SK-N-SH (cell line): ENCODE measurements around the gene SCN1B. TPM values are rescaled to one million over a fixed set of nuclear protein-coding genes. Genes with fewer than 3 reads are reported as not detected.

Experiments used
- CTCF ChIA-PET: fragments of 300-600, 350-600 bp; formaldehyde crosslinking; extraction: SDS; loops from one replicate; lab custom pipeline; 2021; lab: Yijun Ruan, JAX
- POLR2A ChIA-PET: fragments of 350-600 bp; sonication (Branson Sonifier 250); formaldehyde crosslinking; extraction: SDS; loops from one replicate; lab custom pipeline; 2020; ENCODE audit warnings: antibody characterized with exemption, inconsistent platforms; lab: Yijun Ruan, JAX
- DNase-seq: peaks from one replicate; pipeline ENCODE4 v3.0.0; 2012
- H2AFZ ChIP-seq: fragments of 200-600 bp; sonication (generic); 2 replicates; pipeline ENCODE4 v1.8.1; 2016; ENCODE audit warnings: antibody characterized with exemption, mild to moderate bottlenecking, low read depth
- H3F3A ChIP-seq: fragments of 200-600 bp; sonication (generic); replicated peaks from 2 replicates; pipeline ENCODE3; 2016; ENCODE audit warnings: antibody characterized with exemption, mild to moderate bottlenecking; ENCODE audit not compliant: insufficient read depth
- H3K27ac ChIP-seq, 2 experiments: fragments of 200-500 bp in 1 of 2; fragments of 200-600 bp in 1 of 2; sonication (Bioruptor generic) in 1 of 2; sonication (generic), shearing (Covaris generic) in 1 of 2; 2 replicates each; pipeline versions ENCODE4 v1.5.1 to v1.6.1; 2014 to 2016; ENCODE audit warnings: low read depth in 2 of 2, inconsistent platforms in 1 of 2, low read length in 1 of 2, mild to moderate bottlenecking in 1 of 2, mixed read lengths in 1 of 2
- H3K27me3 ChIP-seq: fragments of 200-600 bp; sonication (generic), shearing (Covaris generic); 2 replicates; pipeline ENCODE4 v1.6.1; 2016; ENCODE audit warnings: mixed run types; ENCODE audit not compliant: insufficient read depth
- H3K36me3 ChIP-seq, 2 experiments: fragments of 200-500 bp in 1 of 2; fragments of 200-600 bp in 1 of 2; sonication (Bioruptor generic) in 1 of 2; sonication (generic) in 1 of 2; replicated peaks in 1 of 2; 2 replicates each; pipeline versions ENCODE3 to v1.5.1; 2014 to 2016; ENCODE audit warnings: low read length in 1 of 2, mild to moderate bottlenecking in 1 of 2; ENCODE audit not compliant: insufficient read depth in 2 of 2, control insufficient read depth in 1 of 2
- H3K4me1 ChIP-seq, 2 experiments: fragments of 200-500 bp in 1 of 2; fragments of 200-600 bp in 1 of 2; sonication (Bioruptor generic) in 1 of 2; sonication (generic), shearing (Covaris generic) in 1 of 2; 2 replicates each; pipeline versions ENCODE4 v1.5.1 to v1.6.1; 2014 to 2016; ENCODE audit warnings: low read depth in 1 of 2, low read length in 1 of 2, mixed run types in 1 of 2; ENCODE audit not compliant: insufficient read depth in 2 of 2, control insufficient read depth in 1 of 2
- H3K4me2 ChIP-seq: fragments of 200-600 bp; sonication (generic), shearing (Covaris generic); 2 replicates; pipeline ENCODE4 v1.6.1; 2017; ENCODE audit warnings: mixed run types
- H3K4me3 ChIP-seq, 2 experiments: fragments of 200-500 bp in 1 of 2; fragments of 200-600 bp in 1 of 2; sonication (Bioruptor generic) in 1 of 2; sonication (generic), shearing (Covaris generic) in 1 of 2; 2 replicates each; pipeline versions ENCODE4 v1.5.1 to v1.8.1; 2014 to 2016; ENCODE audit warnings: low read depth in 2 of 2, inconsistent platforms in 1 of 2, low read length in 1 of 2, mild to moderate bottlenecking in 1 of 2, mixed read lengths in 1 of 2, moderate library complexity in 1 of 2
- H3K79me2 ChIP-seq: fragments of 200-600 bp; sonication (generic); 2 replicates; pipeline ENCODE4 v1.8.1; 2017; ENCODE audit warnings: mild to moderate bottlenecking; ENCODE audit not compliant: insufficient read depth
- H3K9ac ChIP-seq: fragments of 200-600 bp; sonication (generic); 2 replicates; pipeline ENCODE4 v1.6.1; 2017; ENCODE audit warnings: mixed run types
- H3K9me2 ChIP-seq: fragments of 200-600 bp; sonication (generic); 2 replicates; pipeline ENCODE4 v1.6.1; 2017; ENCODE audit warnings: mixed run types
- H3K9me3 ChIP-seq: fragments of 200-600 bp; sonication (generic); 2 replicates; pipeline ENCODE4 v1.6.1; 2017; ENCODE audit warnings: mixed run types, mild to moderate bottlenecking, moderate library complexity
- H4K20me1 ChIP-seq: fragments of 200-600 bp; sonication (generic); 2 replicates; pipeline ENCODE4 v1.6.1; 2017; ENCODE audit warnings: mild to moderate bottlenecking, mixed run types; ENCODE audit not compliant: insufficient read depth
- EP300 ChIP-seq, 2 experiments: IDR thresholded peaks; 2 replicates each; pipeline versions ENCODE4 v1.4.0 to v1.6.1; 2012; ENCODE audit warnings: borderline replicate concordance in 1 of 2, low read depth in 1 of 2, low read length in 1 of 2
- EZH2phosphoT487 ChIP-seq: fragments of 200-600 bp; sonication (generic); IDR thresholded peaks from 2 replicates; pipeline ENCODE4 v1.6.1; 2017; ENCODE audit warnings: low read depth, mixed run types, mild to moderate bottlenecking, antibody characterized with exemption, moderate library complexity, borderline replicate concordance
- FOXJ3 ChIP-seq: sonication (generic); formaldehyde crosslinking; IDR thresholded peaks from 2 replicates; pipeline ENCODE4 v1.5.1; 2020; ENCODE audit warnings: mild to moderate bottlenecking, missing genetic modification reagents
- GABPA ChIP-seq: IDR thresholded peaks from 2 replicates; pipeline ENCODE4 v1.4.0; 2012; ENCODE audit warnings: low read depth, mild to moderate bottlenecking
- GATA2 ChIP-seq: sonication (generic); formaldehyde crosslinking; IDR thresholded peaks from 2 replicates; pipeline ENCODE4 v1.5.0; 2020; ENCODE audit warnings: mild to moderate bottlenecking, missing genetic modification reagents
- MAX ChIP-seq: IDR thresholded peaks from 2 replicates; pipeline ENCODE4 v1.4.0; 2012; ENCODE audit warnings: low read depth
- MEF2A ChIP-seq: IDR thresholded peaks from 2 replicates; pipeline ENCODE4 v1.4.0; 2012; ENCODE audit warnings: low read depth, borderline replicate concordance
- RAD21 ChIP-seq: IDR thresholded peaks from 2 replicates; pipeline ENCODE4 v1.6.1; 2012; ENCODE audit warnings: mild to moderate bottlenecking, low read length
- RXRA ChIP-seq: IDR thresholded peaks from 2 replicates; pipeline ENCODE4 v1.4.0; 2012; ENCODE audit warnings: low read depth, mild to moderate bottlenecking, borderline replicate concordance
- TEAD4 ChIP-seq: IDR thresholded peaks from 2 replicates; pipeline ENCODE4 v1.4.0; 2012; ENCODE audit warnings: mild to moderate bottlenecking, borderline replicate concordance; ENCODE audit not compliant: insufficient read depth
- WGBS: methylation state at CpG from one replicate; pipeline ENCODE4 v1.1.6; 2017; ENCODE audit warnings: low lambda C conversion rate; 5-methylcytosine and 5-hydroxymethylcytosine counted together
- polyA plus RNA-seq, 3 experiments: library from polyadenylated mRNA; depleted of rRNA; stranded (reverse); fragments of >200 nt; gene quantifications; 2 replicates each; pipeline ENCODE4 v1.2.3, GENCODE V29; 2012
- TF ChIP-seq, protein P1 (sequence below): fragments of 200-600 bp; sonication (generic); IDR thresholded peaks from 2 replicates; pipeline ENCODE4 v1.6.1; 2017; ENCODE audit warnings: antibody characterized with exemption, mild to moderate bottlenecking, moderate library complexity
- TF ChIP-seq, protein P2 (sequence below): IDR thresholded peaks from 2 replicates; pipeline ENCODE4 v1.6.1; 2012; ENCODE audit warnings: mild to moderate bottlenecking, low read depth, low read length, moderate library complexity

Gene SCN1B
- polyA plus RNA-seq, 1 of the 3 experiments (the other 2 are of a cell fraction): 10.5 TPM

DNA sequence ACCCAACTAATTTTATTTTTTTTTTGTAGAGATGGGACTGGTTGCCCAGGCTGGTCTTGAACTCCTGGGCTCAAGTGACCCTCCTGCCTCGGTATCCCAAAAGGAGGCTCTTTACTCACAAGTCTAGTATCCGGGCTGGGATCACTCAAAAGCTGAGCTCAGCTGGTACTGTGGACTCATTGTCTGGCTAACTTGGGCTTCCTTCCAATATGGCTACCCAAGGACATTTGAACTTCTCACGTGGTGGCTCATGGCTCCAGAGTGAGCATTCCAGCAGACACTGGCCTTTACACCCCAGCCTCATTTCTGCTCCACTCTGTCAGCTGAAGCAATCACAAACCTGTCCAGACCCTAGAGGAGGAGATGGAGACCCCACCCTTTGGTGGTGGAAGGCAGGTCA lies 40.2 kb downstream of the SCN1B start:
- ChIA-PET CTCF (interaction anchor here (1.2 to 3.9 kb wide), 5 partner anchors 20 to 76 kb away, joined by 4 to 27 read pairs (median 13); partner anchors contain the start of genes FXYD7 and LGI4), POLR2A (no interaction called here)
- H3K79me2 ChIP-seq: no peaks in the 10 kb centered on the region
- 9% methylated on average over 3 of the region's 3 CpGs for WGBS
- H3K9me2 ChIP-seq: no peaks in the 10 kb centered on the region
- H2AFZ ChIP-seq: no peak overlapping the region
- H3K9ac ChIP-seq: no peak overlapping the region
- no peaks in the 10 kb centered on the region for H3K9me3 ChIP-seq
- no peaks in the 10 kb centered on the region; a peak in 1 of 4 replicates for H3K4me1 ChIP-seq
- no peaks in the 10 kb centered on the region for H3F3A ChIP-seq
- H3K4me3 ChIP-seq: no peak overlapping the region; a peak in 1 of 4 replicates
- H4K20me1 ChIP-seq: no peaks in the 10 kb centered on the region
- no peaks in the 10 kb centered on the region for H3K27me3 ChIP-seq
- H3K4me2 ChIP-seq: no peak overlapping the region
- no peak for DNase-seq
- H3K27ac ChIP-seq: no peak overlapping the region
- H3K36me3 ChIP-seq: no peaks in the 10 kb centered on the region
- no peak for TF ChIP-seq MEF2A
- TF ChIP-seq FOXJ3 (CRISPR knock-in tag): no peak
- no peak for TF ChIP-seq TEAD4
- TF ChIP-seq, protein P1, sequence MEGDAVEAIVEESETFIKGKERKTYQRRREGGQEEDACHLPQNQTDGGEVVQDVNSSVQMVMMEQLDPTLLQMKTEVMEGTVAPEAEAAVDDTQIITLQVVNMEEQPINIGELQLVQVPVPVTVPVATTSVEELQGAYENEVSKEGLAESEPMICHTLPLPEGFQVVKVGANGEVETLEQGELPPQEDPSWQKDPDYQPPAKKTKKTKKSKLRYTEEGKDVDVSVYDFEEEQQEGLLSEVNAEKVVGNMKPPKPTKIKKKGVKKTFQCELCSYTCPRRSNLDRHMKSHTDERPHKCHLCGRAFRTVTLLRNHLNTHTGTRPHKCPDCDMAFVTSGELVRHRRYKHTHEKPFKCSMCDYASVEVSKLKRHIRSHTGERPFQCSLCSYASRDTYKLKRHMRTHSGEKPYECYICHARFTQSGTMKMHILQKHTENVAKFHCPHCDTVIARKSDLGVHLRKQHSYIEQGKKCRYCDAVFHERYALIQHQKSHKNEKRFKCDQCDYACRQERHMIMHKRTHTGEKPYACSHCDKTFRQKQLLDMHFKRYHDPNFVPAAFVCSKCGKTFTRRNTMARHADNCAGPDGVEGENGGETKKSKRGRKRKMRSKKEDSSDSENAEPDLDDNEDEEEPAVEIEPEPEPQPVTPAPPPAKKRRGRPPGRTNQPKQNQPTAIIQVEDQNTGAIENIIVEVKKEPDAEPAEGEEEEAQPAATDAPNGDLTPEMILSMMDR: no peak
- TF ChIP-seq GATA2 (CRISPR knock-in tag): no peak
- TF ChIP-seq MAX: no peak
- no peak for TF ChIP-seq RXRA
- no peak for TF ChIP-seq RAD21

DNA sequence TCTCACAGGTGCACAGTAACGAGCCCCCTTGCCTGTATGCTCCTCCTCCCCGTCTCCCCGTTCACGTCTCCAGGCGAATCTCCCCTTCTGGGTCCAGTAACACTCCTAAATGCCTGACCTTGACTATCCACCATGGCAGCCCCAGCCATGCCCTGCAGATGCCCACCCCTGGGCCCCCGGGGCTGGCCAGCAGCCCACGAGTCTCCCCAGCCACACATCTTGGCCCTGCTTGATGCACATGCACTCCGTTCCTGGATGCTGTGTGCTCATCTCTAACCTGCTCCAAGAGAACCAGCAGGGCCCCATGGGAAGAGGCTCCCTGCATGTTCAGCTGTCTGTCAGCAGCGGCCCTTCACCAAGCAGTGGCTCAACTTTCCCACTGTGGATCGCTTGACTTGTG lies 43.2 kb downstream of the SCN1B start:
- 47% methylated on average over 9 of the region's 10 CpGs for WGBS
- CTCF ChIA-PET: interaction anchor here (1.4 kb wide), 1 partner anchor 29 kb away, joined by 5 read pairs; no protein-coding TSS in a partner anchor
- Histone ChIP-seq H3K4me2 (no peak overlapping the region), H3F3A (no peaks in the 10 kb centered on the region), H4K20me1 (no peaks in the 10 kb centered on the region), H3K4me3 (no peak overlapping the region), H3K27ac (no peak overlapping the region), H2AFZ (no peak overlapping the region), H3K9me2 (no peaks in the 10 kb centered on the region), H3K9me3 (no peaks in the 10 kb centered on the region), H3K27me3 (no peaks in the 10 kb centered on the region), H3K36me3 (no peaks in the 10 kb centered on the region), H3K4me1 (no peaks in the 10 kb centered on the region; a peak in 1 of 4 replicates), H3K79me2 (no peaks in the 10 kb centered on the region), H3K9ac (no peak overlapping the region)
- POLR2A ChIA-PET: no interaction called here
- TF ChIP-seq RAD21: no peak
- no peak for TF ChIP-seq MEF2A
- TF ChIP-seq RXRA: no peak
- TF ChIP-seq, protein P2, sequence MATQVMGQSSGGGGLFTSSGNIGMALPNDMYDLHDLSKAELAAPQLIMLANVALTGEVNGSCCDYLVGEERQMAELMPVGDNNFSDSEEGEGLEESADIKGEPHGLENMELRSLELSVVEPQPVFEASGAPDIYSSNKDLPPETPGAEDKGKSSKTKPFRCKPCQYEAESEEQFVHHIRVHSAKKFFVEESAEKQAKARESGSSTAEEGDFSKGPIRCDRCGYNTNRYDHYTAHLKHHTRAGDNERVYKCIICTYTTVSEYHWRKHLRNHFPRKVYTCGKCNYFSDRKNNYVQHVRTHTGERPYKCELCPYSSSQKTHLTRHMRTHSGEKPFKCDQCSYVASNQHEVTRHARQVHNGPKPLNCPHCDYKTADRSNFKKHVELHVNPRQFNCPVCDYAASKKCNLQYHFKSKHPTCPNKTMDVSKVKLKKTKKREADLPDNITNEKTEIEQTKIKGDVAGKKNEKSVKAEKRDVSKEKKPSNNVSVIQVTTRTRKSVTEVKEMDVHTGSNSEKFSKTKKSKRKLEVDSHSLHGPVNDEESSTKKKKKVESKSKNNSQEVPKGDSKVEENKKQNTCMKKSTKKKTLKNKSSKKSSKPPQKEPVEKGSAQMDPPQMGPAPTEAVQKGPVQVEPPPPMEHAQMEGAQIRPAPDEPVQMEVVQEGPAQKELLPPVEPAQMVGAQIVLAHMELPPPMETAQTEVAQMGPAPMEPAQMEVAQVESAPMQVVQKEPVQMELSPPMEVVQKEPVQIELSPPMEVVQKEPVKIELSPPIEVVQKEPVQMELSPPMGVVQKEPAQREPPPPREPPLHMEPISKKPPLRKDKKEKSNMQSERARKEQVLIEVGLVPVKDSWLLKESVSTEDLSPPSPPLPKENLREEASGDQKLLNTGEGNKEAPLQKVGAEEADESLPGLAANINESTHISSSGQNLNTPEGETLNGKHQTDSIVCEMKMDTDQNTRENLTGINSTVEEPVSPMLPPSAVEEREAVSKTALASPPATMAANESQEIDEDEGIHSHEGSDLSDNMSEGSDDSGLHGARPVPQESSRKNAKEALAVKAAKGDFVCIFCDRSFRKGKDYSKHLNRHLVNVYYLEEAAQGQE: no peak
- TF ChIP-seq EP300 (IDR thresholded peaks at IDR 0.05; ENCODE audit: borderline replicate concordance in 1 of 2, low read depth in 1 of 2, low read length in 1 of 2): no peak
- no peak for TF ChIP-seq GABPA
- TF ChIP-seq EZH2phosphoT487: no peak
- no peak for DNase-seq
